Measurements from ENCODE around the gene RAC2.
A peak's percentile ranks its signal among the peaks of the same experiment; 100 is the strongest.
"Not testable (repeated sequence)": the region's sequence is repeated elsewhere in the genome, so short reads cannot be mapped to it uniquely, and the experiment has no call there.

RAC2 gene

GRCh38 chr22:37203354-37204044, 40.6 kb downstream of the RAC2 start:
- DNase-seq (ENCODE audit: low read depth): no peak

- DNase-seq (ENCODE audit: low read depth): no peak
Measured at GRCh38 chr22:37202716-37203115, 41.4 kb downstream of the RAC2 start.

GRCh38 chr22:37202001-37202555, 42.0 kb downstream of the RAC2 start:
- DNase-seq (ENCODE audit: low read depth): no peak

- DNase-seq (ENCODE audit: low read depth): not testable (repeated sequence)
Measured at GRCh38 chr22:37201443-37201820, 42.6 kb downstream of the RAC2 start.

- DNase-seq (ENCODE audit: low read depth): no peak
Measured at GRCh38 chr22:37199760-37200108, 44.3 kb downstream of the RAC2 start.

GRCh38 chr22:37199103-37199759, 44.8 kb downstream of the RAC2 start:
- DNase-seq (ENCODE audit: low read depth): peak; percentile 99

- peak; percentile 83 for DNase-seq (ENCODE audit: low read depth)
Measured at GRCh38 chr22:37198258-37199102, 45.6 kb downstream of the RAC2 start.

GRCh38 chr22:37197451-37198257, 46.4 kb downstream of the RAC2 start:
- no peak for DNase-seq (ENCODE audit: low read depth)

GRCh38 chr22:37196539-37197450, 47.3 kb downstream of the RAC2 start:
- DNase-seq (ENCODE audit: low read depth): no peak

- no peak for DNase-seq (ENCODE audit: low read depth)
Measured at GRCh38 chr22:37195921-37196320, 48.1 kb downstream of the RAC2 start.

GRCh38 chr22:37194750-37195149, 49.3 kb downstream of the RAC2 start:
- no peak for DNase-seq (ENCODE audit: low read depth)

GRCh38 chr22:37193629-37194191, 50.4 kb downstream of the RAC2 start:
- DNase-seq (ENCODE audit: low read depth): no peak

- no peak for DNase-seq (ENCODE audit: low read depth)
Measured at GRCh38 chr22:37192741-37193140, 51.3 kb downstream of the RAC2 start.

GRCh38 chr22:37192204-37192603, 51.9 kb downstream of the RAC2 start:
- DNase-seq (ENCODE audit: low read depth): no peak

GRCh38 chr22:37190262-37190780, 53.7 kb downstream of the RAC2 start:
- DNase-seq (ENCODE audit: low read depth): no peak

GRCh38 chr22:37188901-37189466, 55.1 kb downstream of the RAC2 start:
- no peak for DNase-seq (ENCODE audit: low read depth)

- DNase-seq (ENCODE audit: low read depth): no peak
Measured at GRCh38 chr22:37187891-37188761, 55.9 kb downstream of the RAC2 start, which contains the start of gene C1QTNF6. Gene C1QTNF6, minus strand, starts transcription at chr22:37188247. Its CDS starts 34 bp downstream, at chr22:37188213.

- no peak for DNase-seq (ENCODE audit: low read depth)
Measured at GRCh38 chr22:37187552-37187890, 56.5 kb downstream of the RAC2 start.

- DNase-seq (ENCODE audit: low read depth): no peak
Measured at GRCh38 chr22:37186997-37187522, 57.0 kb downstream of the RAC2 start.

Measured in activated T-helper 1 cell treated with Interleukin-2 at 50 U/mL for 16 hours (primary cell).